ENCODE results near the gene SHROOM3.
"Not testable (repeated sequence)": the region's sequence is repeated elsewhere in the genome, so short reads cannot be mapped to it uniquely, and the experiment has no call there.

The SHROOM3 gene

DNA sequence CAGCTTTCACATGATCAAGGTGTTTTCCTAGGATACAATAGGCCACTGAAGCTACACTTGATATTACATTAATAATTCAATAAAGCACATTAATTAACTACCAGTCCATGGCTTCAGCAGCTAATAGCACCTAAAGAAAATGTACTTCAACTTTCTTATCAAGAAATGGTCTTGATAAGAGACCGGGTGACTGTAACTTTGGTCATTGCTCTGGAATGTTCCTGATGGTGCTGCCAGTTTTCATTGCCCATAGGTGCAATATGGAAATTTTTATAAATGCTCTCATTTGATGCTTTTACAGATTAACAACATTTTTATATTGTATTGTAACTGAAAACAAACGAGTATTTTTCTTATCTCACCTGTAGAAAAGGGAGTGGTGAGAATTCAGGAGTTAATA, 165.4 kb downstream of the SHROOM3 start:
- DNase-seq: no peak

DNA sequence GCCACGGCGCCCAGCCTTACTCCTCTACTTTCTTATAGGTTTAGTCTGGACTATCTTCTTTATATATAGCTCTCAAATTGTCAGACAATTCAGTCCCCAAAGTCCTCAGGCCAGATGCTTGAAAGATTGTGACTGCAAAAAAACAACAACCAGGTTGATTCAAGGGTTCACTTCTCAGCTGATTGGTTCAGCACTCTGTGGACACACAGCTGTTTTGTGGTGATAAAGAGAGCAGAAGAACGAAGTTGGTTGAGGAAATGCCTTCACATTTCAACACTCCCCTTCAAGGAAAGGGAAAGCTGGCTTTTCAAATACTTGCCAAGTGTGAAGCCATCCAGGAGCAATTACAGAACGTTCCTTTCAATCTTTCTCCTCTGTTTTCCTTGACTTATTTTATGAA, 166.8 kb downstream of the SHROOM3 start:
- no peak for DNase-seq

DNA sequence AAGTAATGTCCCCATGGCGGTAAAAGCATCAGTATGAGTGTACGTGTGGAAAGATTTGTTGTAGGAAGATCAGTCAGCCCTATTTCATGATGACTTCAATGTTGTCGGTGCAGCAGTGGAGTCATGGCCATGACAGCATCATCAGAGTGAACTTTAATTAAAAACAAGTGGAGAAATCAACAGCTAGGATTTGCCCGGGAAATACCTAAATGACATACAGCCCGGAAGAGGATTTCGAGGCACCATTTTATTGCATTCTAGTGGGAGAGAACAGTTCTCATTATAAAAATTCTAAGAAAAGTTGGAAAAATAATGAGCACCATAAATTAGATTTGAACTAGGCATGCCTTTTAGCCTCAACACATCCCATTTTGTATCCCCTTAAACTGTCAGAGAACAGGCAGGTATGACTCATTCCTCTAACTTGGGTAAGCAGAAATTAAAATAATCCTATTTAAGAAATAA, 170.1 kb downstream of the SHROOM3 start:
- DNase-seq: no peak

DNA sequence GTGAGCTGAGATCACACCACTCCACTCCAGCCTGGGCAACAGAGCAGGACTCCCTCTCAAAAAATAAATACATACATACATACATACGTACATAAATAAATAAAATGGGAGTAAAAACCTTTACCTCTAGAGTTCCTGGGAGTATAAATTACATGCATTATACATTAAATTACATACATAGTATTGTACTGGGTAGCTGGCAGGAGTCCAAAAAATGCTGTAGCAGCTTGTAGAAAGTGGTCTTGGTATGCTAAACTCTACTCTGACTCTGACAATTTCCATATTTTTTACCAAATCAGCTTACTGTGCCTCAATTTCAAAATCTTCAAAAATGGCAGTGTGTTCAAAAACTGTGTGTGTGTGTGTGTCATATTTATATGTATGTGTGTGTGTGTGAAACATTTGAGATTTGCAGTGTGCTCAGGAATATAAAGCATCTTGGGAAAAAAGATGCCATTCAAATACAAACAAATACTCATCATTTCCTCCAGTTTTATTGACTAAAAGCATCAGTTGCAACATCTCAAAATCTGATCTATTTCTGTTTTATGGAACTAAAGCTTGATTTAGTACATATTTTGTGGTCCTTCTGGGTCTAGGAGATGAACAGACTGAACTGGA, 171.7 kb downstream of the SHROOM3 start:
- no peak for DNase-seq

DNA sequence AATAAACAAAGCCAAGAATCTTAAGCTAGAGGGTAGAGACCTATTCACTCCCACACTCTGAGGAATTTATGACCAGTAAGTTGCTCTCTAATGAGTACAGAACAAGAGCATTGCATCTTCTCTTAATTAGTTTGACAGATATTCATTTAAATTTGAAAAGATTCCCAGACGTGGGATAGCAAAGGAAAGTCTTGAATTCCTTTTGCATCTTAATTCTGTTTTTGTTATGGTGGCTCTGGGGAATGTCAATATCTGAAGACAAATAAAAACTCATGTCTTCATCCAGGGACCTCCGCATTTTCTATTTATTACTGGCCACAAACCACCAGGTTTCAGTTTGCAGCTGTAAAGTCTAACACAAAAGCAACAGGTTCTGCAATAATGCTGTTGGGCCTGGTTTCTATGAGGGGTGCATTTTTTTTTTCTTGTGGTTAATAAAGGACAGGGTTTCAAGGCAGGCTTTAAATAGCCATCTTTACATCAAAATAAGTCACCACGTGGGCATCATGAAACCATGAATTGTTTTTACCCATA, 172.3 kb downstream of the SHROOM3 start:
- DNase-seq: no peak

DNA sequence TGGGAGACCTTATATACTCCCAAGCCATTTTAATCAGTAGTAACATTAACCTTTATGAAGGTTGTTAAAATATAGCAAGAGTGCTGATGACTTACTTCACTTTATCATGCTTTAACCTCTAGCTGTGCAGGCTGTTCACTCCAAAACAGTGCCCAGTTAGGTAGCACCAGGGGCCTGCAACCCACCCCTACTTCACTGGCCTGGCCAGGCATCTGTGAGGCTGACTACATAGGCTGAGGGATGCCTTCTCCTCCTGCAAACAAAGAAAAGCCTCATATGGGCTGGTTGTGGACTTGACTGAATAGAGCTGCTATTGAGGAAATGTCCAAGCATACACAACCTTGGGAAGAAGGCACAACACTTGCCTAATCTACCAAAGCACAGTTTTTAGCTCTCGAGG, 172.8 kb downstream of the SHROOM3 start:
- no peak for DNase-seq

DNA sequence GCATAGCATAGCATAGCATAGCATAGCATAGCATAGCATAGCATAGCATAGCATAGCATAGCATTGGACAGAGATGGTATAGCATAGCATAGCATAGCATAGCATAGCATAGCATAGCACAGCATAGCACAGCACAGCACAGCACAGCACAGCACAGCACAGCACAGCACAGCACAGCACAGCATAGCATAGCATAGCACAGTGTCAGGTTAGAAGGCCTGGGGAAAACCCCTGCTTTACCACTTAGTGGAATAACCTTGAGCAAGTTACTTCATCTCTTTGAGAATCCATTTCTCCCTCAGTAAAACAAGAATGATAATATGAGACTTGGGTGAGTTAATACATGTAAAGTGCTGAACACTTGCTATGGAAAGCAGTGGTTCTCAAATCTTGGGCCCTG, 173.5 kb downstream of the SHROOM3 start:
- DNase-seq: not testable (repeated sequence)

DNA sequence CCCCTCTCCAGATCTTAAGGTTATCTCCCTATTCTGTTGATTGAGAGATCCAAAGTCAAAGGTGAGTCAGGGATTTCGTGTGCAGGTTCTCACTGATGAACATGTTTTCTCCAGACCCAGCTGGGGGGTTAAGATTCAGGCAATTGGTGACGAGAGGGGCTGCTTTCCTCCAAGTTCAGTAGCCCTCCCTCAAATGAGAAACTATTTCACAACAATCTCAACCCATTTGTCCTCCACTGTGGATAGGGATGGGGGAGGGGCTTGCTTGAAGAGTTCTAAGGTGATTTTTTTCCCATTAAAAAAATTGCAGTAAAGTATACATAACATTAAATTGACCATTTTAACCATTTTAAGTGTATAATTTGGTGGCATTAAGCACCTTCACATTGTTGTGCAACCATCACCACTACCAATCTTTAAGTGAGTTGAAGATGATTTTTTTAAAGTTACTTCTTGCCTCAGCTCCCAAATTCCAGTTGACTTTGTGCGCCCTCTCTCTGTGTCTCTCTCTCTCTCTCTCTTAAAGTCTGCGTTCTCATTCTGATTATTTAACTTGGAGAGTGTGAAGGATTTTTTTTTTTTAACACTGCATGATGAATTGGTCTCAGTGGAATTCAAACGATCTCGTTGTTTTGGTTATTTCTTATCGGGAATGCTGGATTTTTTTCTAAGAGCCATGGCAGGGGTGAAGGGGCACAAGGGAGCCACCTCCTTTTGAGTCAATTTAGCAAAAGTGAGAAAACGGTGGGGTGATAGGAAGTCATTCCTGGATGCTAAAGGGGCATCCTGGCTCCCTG, 175.9 kb downstream of the SHROOM3 start:
- no peak for DNase-seq

DNA sequence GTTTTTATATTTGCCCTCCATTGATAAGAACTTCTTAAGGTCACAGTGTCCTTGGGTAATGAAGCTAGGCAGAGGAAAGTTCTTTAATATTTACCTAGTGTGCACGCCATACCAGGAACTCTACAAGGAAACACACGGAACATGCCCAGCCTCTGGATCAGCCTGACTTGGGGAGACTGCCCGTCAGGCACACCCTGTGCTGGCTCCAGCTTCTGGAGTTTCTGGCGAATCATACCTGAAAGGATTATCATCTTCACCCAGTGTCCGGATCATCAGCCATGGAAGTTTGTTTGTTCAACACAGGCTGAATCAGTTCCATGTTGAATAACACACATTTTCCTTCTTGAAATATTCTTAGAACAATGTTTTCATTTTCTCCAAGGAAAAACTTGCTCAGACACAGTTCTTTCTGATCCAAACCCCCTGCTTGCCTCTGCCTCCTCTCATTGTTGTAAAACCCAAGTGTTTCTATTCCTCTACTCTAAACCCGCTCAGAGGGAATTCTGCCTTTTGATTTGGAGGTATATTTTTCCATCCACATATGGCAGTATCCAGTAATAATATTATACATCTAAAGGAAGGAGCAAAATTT, 176.7 kb downstream of the SHROOM3 start:
- no peak for DNase-seq

DNA sequence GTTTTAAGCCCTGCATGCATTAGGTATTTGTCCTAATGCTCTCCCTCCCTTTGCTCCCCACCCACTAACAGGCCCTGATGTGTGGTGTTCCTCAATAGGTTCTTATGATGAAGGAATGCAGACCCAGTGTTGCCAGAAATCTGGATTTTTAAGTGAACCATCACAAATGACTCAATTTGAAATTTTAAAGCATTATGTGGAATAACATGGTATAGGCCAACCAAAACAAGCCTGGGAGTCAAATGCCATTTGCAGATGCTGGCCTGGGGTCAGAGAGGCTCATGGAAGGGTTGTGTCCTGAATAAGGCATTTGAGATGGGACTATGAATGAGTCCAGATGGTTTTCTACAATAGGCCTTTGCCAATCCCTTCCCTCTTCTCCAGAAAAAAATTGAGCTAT, 179.6 kb downstream of the SHROOM3 start:
- DNase-seq: no peak

DNA sequence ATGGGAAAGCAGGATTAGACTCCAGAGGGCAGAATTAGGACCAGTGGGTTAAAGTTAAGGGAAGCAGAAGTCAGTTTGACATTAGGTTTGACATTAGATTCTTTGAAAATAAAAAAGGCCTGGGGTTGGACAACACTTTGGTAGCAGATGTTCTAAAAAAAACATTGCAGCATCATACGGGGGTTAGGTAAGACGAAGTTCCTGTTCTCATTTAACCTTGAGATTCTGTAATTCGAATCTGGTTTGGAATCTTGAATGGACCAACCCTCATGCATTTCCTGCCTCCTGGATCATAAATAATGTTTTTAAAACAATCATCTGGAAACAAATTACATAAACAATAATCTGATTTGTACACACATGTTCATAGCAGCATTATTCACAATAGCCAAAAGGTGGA, 181.0 kb downstream of the SHROOM3 start:
- no peak for DNase-seq

DNA sequence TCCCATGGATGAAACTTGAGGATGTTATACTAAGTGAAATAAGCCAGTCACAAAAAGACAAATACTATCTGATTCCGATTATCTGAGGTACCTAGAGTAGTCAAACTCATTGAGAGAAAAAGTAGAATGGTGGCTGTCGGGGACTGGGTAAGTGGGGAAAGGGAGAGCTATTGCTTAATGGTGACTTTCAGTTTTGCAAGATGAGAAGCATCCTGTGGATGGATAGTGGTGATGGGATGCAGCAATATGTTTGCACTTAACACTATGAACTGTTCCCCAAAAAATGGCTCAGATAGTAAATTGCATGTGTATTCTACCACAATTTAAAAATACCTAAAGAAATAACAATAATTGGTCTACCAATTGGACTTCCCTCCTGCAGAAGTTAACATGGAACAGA, 181.5 kb downstream of the SHROOM3 start:
- no peak for DNase-seq

DNA sequence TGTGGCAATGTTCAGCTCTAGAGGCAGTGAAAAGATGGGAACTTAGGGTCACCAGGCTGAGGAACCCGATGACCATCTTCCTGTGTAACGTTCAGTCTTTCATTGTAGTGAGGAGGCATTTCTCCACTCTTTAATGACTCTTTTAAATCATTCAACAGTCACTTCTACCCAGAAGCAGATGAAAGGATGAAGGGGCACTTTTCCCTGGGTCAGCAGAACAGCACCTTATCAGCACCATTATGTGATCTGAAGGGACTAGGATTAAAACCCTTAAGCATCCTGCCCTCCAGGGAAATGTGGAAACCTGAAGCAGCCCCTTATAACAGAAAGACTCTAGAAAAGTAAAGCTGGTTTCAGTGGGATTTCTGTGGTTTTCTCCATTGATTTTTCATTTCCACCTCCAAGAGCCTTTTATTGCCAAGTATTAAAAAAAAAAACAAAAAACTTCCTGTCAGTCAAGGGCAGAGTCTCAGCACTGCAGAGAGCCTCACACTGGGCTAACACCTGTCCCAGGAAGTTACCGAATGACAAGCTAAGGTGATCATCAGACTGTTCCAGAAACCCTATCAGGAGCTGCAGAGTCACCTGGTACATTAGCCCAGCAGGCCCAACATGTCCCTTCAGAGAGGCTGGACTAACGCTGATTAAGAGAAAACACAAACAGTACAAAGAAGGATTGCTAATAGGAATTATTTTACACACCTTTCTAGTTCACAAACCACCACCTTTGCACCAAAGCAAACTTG, 185.9 kb downstream of the SHROOM3 start:
- no peak for DNase-seq

DNA sequence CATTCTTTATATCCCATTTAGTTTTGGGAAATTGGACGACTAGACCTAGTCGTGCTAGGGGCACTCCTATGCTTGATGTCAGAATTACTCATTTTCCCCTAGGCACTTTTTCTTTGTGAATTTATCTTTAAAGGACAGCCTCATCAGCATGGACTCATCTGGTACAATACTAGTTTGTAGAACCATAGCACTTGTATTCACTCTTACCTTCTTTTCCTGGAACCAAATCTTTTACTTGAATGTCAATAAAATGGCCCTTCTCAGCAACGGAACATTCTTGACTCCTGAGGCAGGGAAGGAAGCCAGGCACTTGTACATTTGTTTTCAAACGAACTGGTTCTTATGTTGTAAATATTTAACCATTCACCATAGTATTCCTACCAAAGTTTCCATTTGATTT, 187.1 kb downstream of the SHROOM3 start:
- no peak for DNase-seq

DNA sequence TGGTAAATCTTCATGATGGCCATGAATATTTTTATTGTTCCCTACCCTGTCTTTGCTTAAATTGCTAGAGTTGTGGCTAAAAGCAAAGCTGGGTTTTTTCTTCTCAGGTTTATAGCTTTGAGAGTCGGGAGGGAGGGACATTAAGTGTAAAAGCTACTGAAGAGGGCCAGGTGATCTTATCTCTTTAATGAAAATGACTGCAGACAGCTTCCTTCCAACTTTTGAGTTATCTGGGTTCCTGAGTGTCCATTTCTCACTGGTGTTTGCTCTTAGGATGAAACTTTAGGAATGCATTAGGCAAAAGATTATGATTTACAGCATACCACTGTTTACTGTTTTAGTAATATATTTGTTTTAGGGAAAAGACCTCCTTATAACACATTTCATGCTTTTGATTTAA, 187.7 kb downstream of the SHROOM3 start:
- DNase-seq: no peak

DNA sequence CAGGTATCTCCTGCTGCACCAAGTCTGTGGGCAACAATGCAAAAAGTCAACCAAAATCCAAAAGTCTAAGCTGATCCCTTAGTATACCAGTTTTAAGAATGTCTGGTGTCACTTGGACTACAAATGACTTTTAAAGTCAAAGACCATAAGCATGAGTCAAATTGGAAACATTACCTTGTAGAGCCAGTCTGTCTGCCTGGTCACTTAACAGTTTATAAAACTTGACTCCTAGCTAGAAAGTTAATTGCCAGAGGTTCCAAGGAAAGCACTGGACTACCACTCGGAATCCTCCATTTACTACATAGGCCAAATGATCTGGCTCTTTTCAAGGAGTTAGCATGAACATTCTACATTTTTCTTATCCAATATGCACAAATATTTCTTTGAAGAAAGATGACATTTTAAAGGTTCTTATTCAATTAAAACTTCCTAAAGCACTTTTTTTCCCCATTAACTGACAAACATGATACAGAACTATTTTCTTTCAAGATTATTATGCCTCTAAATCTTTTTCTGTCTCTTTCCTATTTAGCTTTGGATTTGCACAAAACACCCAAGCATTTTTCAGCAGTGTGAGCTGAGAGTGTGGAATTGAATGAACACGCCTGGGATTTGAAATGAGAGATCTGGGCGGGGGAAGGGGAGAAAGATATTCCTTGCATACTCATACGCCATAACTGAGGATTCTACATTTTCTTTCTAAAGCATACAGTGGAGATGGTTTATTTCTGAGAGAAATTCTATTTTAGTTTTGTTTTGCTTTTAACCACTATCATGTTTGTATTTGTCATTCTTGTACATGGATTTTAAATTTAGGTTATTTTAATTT, 188.4 kb downstream of the SHROOM3 start:
- DNase-seq: no peak

DNA sequence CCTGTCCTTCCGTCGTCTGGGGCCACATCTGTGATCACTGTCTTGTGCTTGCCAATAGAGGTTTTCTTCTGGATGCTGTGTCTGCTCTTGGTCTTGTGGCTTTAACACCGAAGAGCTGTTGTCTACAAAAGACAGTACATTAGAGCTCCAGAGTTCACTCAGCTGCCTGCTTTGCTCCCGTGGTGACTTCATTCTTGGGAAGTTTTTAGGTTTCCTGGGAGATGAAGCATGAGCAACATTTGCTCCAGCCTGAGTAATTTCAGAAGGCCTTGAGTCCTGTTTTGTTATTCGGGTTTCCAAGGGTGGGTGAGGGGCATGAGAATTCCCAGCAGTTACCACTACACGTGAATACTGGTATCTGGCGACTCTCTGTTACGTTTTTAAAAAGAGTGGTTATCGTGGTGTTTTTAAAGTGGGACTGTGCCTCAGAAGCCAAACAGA, 189.2 kb downstream of the SHROOM3 start:
- no peak for DNase-seq

DNA sequence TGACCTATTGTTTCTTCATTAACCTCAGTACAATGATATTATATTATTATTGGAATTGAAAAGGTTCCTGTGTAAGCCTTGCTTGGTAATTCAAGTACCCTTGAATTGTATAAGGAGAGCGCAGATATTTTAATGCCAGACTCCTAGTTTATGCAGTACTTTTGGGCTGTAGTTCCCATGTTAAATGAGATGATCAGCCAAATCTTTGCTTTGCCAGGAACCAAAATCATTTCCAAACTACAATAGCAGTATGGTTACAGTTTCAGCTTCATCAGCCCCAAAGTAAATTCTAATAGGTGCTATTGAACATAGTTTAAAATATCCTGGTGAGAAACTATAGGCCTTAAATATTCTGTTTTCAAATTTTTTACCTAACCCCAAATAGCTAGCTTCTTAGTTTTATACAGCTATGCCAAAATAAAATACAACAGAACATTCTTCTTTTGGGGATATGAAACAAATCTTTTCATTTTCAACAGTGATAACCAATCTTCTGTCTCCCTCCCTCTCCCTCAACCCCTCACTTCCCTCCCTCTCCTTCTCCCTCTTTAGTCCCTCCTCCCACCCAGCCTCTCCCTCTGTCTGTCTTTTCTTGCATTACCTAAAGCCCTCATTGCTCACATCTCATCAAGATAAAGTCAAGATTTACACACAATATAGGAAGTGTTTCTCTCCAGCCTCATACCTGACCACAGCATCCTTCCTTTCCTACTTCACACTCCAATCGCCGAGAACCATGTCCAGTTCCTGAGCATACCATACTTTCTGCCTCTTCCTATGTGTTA, 190.1 kb downstream of the SHROOM3 start:
- DNase-seq: no peak

DNA sequence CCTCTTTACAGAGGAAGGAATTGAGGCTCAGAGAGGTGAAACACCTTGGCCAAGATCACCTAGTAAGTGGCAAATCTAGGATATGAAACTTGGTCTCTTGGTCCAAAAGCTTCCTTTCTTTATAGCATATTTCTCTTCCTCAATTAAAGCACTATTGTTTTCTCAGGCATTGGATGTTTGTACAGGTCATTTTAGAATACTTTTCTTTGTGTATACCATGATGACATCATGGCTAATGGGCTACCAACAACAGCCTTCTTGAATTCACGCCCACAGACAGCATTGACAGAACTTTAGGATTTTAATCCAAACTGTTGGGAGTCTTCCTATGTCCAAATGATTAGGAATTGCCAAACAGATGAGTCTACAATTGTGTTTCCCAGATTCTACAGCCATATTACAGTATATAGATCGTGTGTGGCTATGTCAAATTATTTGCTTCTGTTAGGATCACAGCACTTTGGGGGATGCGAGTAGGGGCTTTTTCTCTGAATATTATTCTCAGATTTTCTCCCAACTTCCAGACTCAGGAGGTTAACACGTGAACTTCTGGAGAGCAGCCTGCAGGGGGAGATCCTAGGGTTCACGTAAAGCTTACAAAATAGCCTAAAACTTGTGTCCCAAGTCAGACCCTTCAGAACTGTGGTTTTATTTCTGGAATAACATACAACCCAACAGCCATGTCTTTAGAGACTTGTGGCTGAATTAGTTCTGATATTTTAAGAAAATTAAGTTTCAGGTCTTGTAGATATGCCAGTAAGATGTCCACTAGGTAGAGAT, 191.8 kb downstream of the SHROOM3 start:
- no peak for DNase-seq

DNA sequence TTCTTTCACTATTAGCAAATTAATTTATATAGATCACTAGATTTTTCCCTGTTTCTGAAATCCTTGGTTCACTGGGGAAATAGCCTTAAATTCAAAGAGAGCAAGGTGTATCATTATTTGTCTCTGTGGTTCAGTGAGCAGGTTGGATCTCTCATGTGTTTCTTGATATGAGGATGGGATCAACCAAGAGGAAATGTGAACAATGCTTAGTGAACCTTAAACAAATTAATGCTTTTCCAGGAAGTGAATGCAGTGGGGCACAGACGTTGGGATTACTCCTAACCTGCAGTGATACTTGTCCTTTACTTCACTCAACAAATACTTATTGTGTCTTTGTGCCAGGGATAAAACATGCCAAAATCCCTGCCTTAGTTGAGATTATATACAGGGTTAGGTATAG, 193.2 kb downstream of the SHROOM3 start:
- no peak for DNase-seq

DNA sequence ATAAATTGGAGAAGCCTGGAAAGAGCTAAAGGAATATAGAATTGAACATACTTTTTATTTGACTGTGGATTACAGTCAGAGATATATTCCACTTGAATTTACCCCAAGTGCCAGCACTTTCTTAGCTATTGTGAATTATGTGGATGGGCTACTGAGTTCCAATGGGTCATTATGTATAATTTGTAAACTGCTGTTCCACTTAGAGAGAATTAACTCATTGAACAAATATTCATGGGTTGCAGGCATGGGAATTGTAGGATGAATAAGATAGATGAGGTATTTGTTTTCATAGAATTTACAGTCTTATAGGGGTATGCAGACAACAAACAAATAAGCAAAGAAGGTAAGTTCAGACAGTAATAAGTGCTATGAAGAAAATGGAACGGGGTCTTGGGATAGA, 195.7 kb downstream of the SHROOM3 start:
- no peak for DNase-seq

Measured in SHP77 (cell line).